Transverse colon (tissue), 4 donors: ENCODE data around the gene MEF2A.

Experiments used
- EP300 ChIP-seq: sonication (generic); formaldehyde crosslinking; IDR thresholded peaks from one replicate; pipeline ENCODE4 v1.6.1; 2017; ENCODE audit warnings: antibody characterized with exemption, low read depth
- POLR2A ChIP-seq: fragments of 450-650 bp; IDR thresholded peaks from one replicate; pipeline ENCODE4 v1.6.1; 2016; ENCODE audit warnings: antibody characterized with exemption, mild to moderate bottlenecking, moderate library complexity
- POLR2AphosphoS5 ChIP-seq, 3 donors: sonication (generic); formaldehyde crosslinking; IDR thresholded peaks; one replicate each; pipeline ENCODE4 v1.6.1; 2016; ENCODE audit warnings: antibody characterized with exemption in 3 of 3
- TF ChIP-seq, protein P1 (sequence below), 5 experiments: fragments of 200-600 bp in 3 of 5; fragments of 450-650 bp in 2 of 5; sonication (generic) in 3 of 5; IDR thresholded peaks; 1 replicate in 2 of 5; 2 replicates in 3 of 5; pipeline ENCODE4 v1.5.1; 2016 to 2017; ENCODE audit warnings: antibody characterized with exemption in 5 of 5, inconsistent platforms in 3 of 5, mild to moderate bottlenecking in 2 of 5, moderate library complexity in 1 of 5

DNA sequence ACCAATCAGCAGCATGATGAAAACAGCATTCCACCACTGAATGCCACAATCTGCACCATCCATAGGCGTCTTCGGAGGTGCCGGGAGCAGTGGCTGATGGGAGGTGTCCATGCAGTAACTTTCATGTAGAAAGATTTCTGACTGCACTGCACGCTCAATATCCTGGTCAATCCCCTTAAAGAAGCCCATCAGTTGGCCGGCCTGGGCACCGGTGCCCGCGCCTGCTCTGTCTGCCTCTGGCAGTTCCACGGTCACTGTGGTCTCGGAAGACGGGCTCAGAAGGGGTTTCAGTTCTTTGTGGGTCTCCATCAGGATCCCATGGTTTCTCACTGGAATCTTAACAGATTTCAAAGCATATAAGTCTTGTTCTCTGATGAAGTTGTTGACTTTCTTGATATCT, 163.5 kb downstream of the MEF2A start:
- TF ChIP-seq, protein P1, sequence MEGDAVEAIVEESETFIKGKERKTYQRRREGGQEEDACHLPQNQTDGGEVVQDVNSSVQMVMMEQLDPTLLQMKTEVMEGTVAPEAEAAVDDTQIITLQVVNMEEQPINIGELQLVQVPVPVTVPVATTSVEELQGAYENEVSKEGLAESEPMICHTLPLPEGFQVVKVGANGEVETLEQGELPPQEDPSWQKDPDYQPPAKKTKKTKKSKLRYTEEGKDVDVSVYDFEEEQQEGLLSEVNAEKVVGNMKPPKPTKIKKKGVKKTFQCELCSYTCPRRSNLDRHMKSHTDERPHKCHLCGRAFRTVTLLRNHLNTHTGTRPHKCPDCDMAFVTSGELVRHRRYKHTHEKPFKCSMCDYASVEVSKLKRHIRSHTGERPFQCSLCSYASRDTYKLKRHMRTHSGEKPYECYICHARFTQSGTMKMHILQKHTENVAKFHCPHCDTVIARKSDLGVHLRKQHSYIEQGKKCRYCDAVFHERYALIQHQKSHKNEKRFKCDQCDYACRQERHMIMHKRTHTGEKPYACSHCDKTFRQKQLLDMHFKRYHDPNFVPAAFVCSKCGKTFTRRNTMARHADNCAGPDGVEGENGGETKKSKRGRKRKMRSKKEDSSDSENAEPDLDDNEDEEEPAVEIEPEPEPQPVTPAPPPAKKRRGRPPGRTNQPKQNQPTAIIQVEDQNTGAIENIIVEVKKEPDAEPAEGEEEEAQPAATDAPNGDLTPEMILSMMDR (IDR thresholded peaks at IDR 0.05), result no peak
- no peak for TF ChIP-seq POLR2AphosphoS5 (IDR thresholded peaks at IDR 0.05)
- no peak for TF ChIP-seq EP300
- no peak for TF ChIP-seq POLR2A
